HG03460 (cell line): Measurements from ENCODE around the gene CBL.
A peak's percentile ranks its signal among the peaks of the same experiment; 100 is the strongest.

ENCODE experiments used
- ATAC-seq: cut with Tn5 transposase; IDR thresholded peaks from one replicate; pipeline ENCODE4 v1.9.1; 2021; ENCODE audit not compliant: unreplicated experiment

The CBL gene

GRCh38 chr11:119263352-119263940 lies 57.3 kb downstream of the CBL start:
- peak; percentile 33 for ATAC-seq

GRCh38 chr11:119266063-119266462 lies 59.9 kb downstream of the CBL start:
- ATAC-seq, result no peak

- no peak for ATAC-seq
Measured at GRCh38 chr11:119266517-119267255, 60.5 kb downstream of the CBL start.

GRCh38 chr11:119267645-119268044 lies 61.5 kb downstream of the CBL start:
- no peak for ATAC-seq

GRCh38 chr11:119273721-119274120 lies 67.6 kb downstream of the CBL start:
- ATAC-seq, result no peak

GRCh38 chr11:119277660-119278059 lies 71.5 kb downstream of the CBL start:
- no peak for ATAC-seq

GRCh38 chr11:119282495-119282894 lies 76.4 kb downstream of the CBL start:
- no peak for ATAC-seq

- no peak for ATAC-seq
Measured at GRCh38 chr11:119284344-119285157, 78.4 kb downstream of the CBL start.

- ATAC-seq, result no peak
Measured at GRCh38 chr11:119285431-119285830, 79.3 kb downstream of the CBL start.

GRCh38 chr11:119288219-119288618 lies 82.1 kb downstream of the CBL start:
- ATAC-seq, result no peak

- no peak for ATAC-seq
Measured at GRCh38 chr11:119290894-119291497, 84.9 kb downstream of the CBL start.

GRCh38 chr11:119293461-119293860 lies 87.3 kb downstream of the CBL start:
- ATAC-seq, result no peak

- ATAC-seq, result no peak
Measured at GRCh38 chr11:119295178-119295577, 89.0 kb downstream of the CBL start.

- ATAC-seq, result no peak
Measured at GRCh38 chr11:119297938-119298337, 91.8 kb downstream of the CBL start.

GRCh38 chr11:119298726-119299125 lies 92.6 kb downstream of the CBL start:
- no peak for ATAC-seq

- ATAC-seq, result no peak
Measured at GRCh38 chr11:119299416-119299815, 93.3 kb downstream of the CBL start.

- no peak for ATAC-seq
Measured at GRCh38 chr11:119300198-119300964, 94.2 kb downstream of the CBL start.

GRCh38 chr11:119303227-119303718 lies 97.1 kb downstream of the CBL start:
- ATAC-seq, result no peak

- no peak for ATAC-seq
Measured at GRCh38 chr11:119305556-119306372, 99.6 kb downstream of the CBL start.
